ENCODE measurements around the gene TMTC4. TPM values are rescaled to one million over a fixed set of nuclear protein-coding genes. Genes with fewer than 3 reads are reported as not detected.

TMTC4 gene
- polyA plus RNA-seq, 1 donor from 2014 or later = 123 TPM

DNA sequence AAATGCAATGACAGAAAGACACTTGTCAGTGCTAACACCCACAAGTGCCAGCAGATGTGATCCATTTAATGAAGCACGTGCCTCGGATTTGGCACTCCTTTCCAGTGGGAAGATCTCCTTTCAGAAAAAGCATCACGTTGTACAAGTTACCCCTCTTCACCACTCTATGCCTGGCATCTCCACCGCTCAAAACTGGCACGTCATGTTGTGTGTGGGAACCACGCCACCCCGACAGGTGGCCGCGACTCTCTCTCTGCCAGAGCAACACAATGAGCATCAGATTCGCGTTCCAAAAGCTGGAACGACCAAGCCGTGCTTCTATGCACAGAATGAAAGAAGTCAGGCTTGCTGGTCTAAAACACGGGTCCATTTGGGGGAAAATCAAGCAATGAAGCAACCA, 24.3 kb downstream of the TMTC4 start:
- Histone ChIP-seq H3K4me3 (ENCODE audit: low read length) (no peak overlapping the region), H3K27ac (ENCODE audit: low read length) (no peak overlapping the region), H3K9ac (ENCODE audit: low read length) (no peak overlapping the region)

DNA sequence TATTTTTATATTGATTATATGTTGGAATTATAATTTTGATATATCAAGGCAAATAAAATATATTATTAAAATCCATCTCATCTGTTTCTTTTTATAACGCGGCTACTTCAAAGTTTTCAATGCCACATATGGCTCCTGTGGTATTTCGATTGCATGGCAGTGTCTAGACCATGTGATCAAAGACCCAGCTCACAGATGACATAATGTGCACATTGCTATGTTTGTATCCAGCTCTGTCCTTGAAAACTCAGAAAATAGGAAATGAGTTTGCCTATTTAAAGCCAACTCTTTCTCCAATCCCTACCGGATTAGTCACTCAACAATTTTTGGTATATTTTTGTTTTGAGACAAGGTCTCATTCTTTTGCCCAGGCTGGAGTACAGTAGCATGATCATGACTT, 26.2 kb downstream of the TMTC4 start:
- no peak overlapping the region for H3K27ac ChIP-seq (ENCODE audit: low read length)
- TF ChIP-seq SMC3 (conservative IDR thresholded peaks at IDR 0.05; ENCODE audit: poor library complexity) = no peak
- TF ChIP-seq POLR2AphosphoS5 (IDR thresholded peaks at IDR 0.05) = no peak
- no peak for TF ChIP-seq EZH2 (IDR thresholded peaks at IDR 0.05; ENCODE audit: borderline replicate concordance, insufficient read depth, low read length, poor library complexity, severe bottlenecking)
- TF ChIP-seq, protein P1, sequence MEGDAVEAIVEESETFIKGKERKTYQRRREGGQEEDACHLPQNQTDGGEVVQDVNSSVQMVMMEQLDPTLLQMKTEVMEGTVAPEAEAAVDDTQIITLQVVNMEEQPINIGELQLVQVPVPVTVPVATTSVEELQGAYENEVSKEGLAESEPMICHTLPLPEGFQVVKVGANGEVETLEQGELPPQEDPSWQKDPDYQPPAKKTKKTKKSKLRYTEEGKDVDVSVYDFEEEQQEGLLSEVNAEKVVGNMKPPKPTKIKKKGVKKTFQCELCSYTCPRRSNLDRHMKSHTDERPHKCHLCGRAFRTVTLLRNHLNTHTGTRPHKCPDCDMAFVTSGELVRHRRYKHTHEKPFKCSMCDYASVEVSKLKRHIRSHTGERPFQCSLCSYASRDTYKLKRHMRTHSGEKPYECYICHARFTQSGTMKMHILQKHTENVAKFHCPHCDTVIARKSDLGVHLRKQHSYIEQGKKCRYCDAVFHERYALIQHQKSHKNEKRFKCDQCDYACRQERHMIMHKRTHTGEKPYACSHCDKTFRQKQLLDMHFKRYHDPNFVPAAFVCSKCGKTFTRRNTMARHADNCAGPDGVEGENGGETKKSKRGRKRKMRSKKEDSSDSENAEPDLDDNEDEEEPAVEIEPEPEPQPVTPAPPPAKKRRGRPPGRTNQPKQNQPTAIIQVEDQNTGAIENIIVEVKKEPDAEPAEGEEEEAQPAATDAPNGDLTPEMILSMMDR (IDR thresholded peaks at IDR 0.05; ENCODE audit: poor library complexity, severe bottlenecking) = no peak
- TF ChIP-seq, protein P2, sequence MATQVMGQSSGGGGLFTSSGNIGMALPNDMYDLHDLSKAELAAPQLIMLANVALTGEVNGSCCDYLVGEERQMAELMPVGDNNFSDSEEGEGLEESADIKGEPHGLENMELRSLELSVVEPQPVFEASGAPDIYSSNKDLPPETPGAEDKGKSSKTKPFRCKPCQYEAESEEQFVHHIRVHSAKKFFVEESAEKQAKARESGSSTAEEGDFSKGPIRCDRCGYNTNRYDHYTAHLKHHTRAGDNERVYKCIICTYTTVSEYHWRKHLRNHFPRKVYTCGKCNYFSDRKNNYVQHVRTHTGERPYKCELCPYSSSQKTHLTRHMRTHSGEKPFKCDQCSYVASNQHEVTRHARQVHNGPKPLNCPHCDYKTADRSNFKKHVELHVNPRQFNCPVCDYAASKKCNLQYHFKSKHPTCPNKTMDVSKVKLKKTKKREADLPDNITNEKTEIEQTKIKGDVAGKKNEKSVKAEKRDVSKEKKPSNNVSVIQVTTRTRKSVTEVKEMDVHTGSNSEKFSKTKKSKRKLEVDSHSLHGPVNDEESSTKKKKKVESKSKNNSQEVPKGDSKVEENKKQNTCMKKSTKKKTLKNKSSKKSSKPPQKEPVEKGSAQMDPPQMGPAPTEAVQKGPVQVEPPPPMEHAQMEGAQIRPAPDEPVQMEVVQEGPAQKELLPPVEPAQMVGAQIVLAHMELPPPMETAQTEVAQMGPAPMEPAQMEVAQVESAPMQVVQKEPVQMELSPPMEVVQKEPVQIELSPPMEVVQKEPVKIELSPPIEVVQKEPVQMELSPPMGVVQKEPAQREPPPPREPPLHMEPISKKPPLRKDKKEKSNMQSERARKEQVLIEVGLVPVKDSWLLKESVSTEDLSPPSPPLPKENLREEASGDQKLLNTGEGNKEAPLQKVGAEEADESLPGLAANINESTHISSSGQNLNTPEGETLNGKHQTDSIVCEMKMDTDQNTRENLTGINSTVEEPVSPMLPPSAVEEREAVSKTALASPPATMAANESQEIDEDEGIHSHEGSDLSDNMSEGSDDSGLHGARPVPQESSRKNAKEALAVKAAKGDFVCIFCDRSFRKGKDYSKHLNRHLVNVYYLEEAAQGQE (IDR thresholded peaks at IDR 0.05; ENCODE audit: borderline replicate concordance) = no peak
- TF ChIP-seq MXI1 (conservative IDR thresholded peaks at IDR 0.05; ENCODE audit: poor library complexity, severe bottlenecking) = no peak
- no peak for TF ChIP-seq EP300 (conservative IDR thresholded peaks at IDR 0.05; ENCODE audit: poor library complexity, severe bottlenecking)
- no peak for TF ChIP-seq TAF1 (IDR thresholded peaks at IDR 0.05; ENCODE audit: low read depth)
- TF ChIP-seq RAD21 (conservative IDR thresholded peaks at IDR 0.05) = no peak
- H3K4me3 ChIP-seq (ENCODE audit: low read length) = no peak overlapping the region
- no peaks in the 10 kb centered on the region for H4K20me1 ChIP-seq (ENCODE audit: insufficient read depth)
- H3K9ac ChIP-seq (ENCODE audit: low read length) = no peak overlapping the region
- H3K36me3 ChIP-seq (ENCODE audit: insufficient read depth, low read length) = no peaks in the 10 kb centered on the region
- no peak overlapping the region for H3K4me2 ChIP-seq (ENCODE audit: low read length)
- H3K9me2 ChIP-seq (ENCODE audit: insufficient read depth, low read length) = no peaks in the 10 kb centered on the region
- no peaks in the 10 kb centered on the region for H3K27me3 ChIP-seq (ENCODE audit: insufficient read depth, low read depth, low read length)
- H3F3A ChIP-seq (ENCODE audit: insufficient read depth, low read length, poor library complexity, severe bottlenecking) = no peaks in the 10 kb centered on the region
- H3K9me3 ChIP-seq (ENCODE audit: low read length) = no peaks in the 10 kb centered on the region
- H3K79me2 ChIP-seq (replicated peaks; ENCODE audit: insufficient read depth, low read length) = no peaks in the 10 kb centered on the region
- no peak overlapping the region for H2AFZ ChIP-seq (ENCODE audit: low read depth, low read length)

More for the DNA sequence above, 24.3 kb downstream of the TMTC4 start:
- Histone ChIP-seq H3K36me3 (ENCODE audit: insufficient read depth, low read length) (no peaks in the 10 kb centered on the region), H3K9me2 (ENCODE audit: insufficient read depth, low read length) (no peaks in the 10 kb centered on the region), H3K4me2 (ENCODE audit: low read length) (no peak overlapping the region), H3K9me3 (ENCODE audit: low read length) (no peaks in the 10 kb centered on the region), H3K27me3 (ENCODE audit: insufficient read depth, low read depth, low read length) (no peaks in the 10 kb centered on the region), H3K79me2 (replicated peaks; ENCODE audit: insufficient read depth, low read length) (no peaks in the 10 kb centered on the region), H3F3A (ENCODE audit: insufficient read depth, low read length, poor library complexity, severe bottlenecking) (no peaks in the 10 kb centered on the region), H2AFZ (ENCODE audit: low read depth, low read length) (no peak overlapping the region), H4K20me1 (ENCODE audit: insufficient read depth) (no peaks in the 10 kb centered on the region)
- TF ChIP-seq, protein P2 (IDR thresholded peaks at IDR 0.05; ENCODE audit: borderline replicate concordance) = no peak
- TF ChIP-seq POLR2AphosphoS5 (IDR thresholded peaks at IDR 0.05) = no peak
- TF ChIP-seq, protein P1 (IDR thresholded peaks at IDR 0.05; ENCODE audit: poor library complexity, severe bottlenecking) = no peak
- no peak for TF ChIP-seq EZH2 (IDR thresholded peaks at IDR 0.05; ENCODE audit: borderline replicate concordance, insufficient read depth, low read length, poor library complexity, severe bottlenecking)
- TF ChIP-seq EP300 (conservative IDR thresholded peaks at IDR 0.05; ENCODE audit: poor library complexity, severe bottlenecking) = no peak
- no peak for TF ChIP-seq RAD21 (conservative IDR thresholded peaks at IDR 0.05)
- no peak for TF ChIP-seq MXI1 (conservative IDR thresholded peaks at IDR 0.05; ENCODE audit: poor library complexity, severe bottlenecking)
- no peak for TF ChIP-seq TAF1 (IDR thresholded peaks at IDR 0.05; ENCODE audit: low read depth)
- no peak for TF ChIP-seq SMC3 (conservative IDR thresholded peaks at IDR 0.05; ENCODE audit: poor library complexity)
